GM12873 (cell line): ENCODE results near the gene DDX51.

Experiments
- CTCF ChIP-seq: IDR thresholded peaks from 2 replicates; pipeline ENCODE4 v1.5.1; 2012; ENCODE audit warnings: low read depth, mild to moderate bottlenecking, moderate library complexity, low read length, control low read depth; ENCODE audit not compliant: insufficient read depth; ENCODE audit errors: missing control alignments

Gene DDX51

DNA sequence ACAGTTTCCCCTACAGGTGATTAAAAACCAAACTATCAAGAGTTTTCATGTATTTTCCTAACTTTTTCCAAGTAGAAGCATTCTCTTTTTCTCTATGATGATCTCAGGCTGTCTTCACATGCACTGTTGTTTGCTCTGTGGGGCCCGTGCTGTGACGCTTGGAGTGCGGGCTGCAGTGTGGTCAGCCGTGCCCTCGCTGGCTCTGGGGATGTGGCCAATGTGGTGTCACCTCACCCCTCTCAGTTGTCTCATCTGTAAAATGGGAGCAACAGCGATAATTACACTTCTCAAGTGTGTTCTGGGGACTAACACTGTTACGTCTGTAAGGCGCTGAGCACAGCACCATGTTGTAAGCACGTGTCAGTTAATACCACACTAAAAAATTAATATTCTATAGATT lies 28.6 kb downstream of the DDX51 start:
- no peak for TF ChIP-seq CTCF

- no peak for TF ChIP-seq CTCF
Observed at GRCh38 chr12:132114667-132115066, 29.5 kb downstream of the DDX51 start.

DNA sequence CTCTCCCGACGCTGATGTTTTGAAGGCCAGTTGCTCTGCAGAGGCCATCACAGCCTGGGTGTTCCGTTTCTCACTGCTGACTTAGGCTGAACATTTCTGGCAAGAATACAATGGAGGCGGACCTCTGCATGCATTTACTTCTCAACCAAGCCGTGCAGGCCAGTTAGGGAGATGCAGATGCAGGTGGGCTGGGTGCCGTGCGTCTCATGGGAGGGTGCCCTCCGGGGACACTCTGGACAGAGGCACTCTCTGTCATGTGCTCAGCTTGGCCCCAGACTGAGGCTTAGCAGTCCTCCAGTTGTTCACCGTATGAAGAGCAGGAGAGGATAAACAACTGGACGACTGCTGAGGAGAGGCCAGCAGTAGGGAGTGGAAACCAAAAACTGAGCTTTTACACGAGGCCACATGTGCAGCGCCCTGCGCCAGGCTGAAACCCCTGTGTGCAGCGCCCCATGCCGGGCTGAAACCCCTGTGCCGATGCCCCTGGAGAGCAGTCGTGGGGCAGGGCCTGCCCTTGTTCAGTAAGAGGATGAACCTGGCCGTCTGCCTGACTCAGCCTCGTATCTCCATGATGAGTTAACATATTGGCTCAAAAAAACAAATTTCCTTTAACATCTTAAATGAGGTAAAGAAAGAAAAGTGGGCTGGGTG lies 32.3 kb downstream of the DDX51 start:
- TF ChIP-seq CTCF, result no peak

- no peak for TF ChIP-seq CTCF
Observed at GRCh38 chr12:132110677-132111076, 33.4 kb downstream of the DDX51 start.

GRCh38 chr12:132109741-132110140 lies 34.4 kb downstream of the DDX51 start:
- no peak for TF ChIP-seq CTCF

GRCh38 chr12:132108211-132108832 lies 35.8 kb downstream of the DDX51 start:
- TF ChIP-seq CTCF, result no peak

DNA sequence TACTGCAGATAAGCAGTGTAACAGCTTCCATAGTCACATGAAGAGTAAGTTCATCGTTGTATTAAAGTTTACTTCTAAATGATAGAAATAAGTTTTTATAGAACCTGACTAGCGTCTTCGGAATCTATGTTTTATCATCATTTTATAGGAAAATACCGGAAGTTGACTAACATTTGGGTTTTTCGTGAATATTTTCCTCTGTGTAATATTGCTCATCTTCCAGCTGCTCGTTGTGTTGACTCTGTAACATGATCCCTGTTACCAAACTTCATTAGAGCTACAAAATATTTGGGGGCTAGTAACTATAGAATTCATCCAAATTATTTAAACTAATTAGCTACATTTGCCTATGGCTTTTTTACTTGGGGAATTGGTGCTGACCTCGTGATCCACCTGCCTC lies 37.2 kb downstream of the DDX51 start:
- TF ChIP-seq CTCF, result no peak

DNA sequence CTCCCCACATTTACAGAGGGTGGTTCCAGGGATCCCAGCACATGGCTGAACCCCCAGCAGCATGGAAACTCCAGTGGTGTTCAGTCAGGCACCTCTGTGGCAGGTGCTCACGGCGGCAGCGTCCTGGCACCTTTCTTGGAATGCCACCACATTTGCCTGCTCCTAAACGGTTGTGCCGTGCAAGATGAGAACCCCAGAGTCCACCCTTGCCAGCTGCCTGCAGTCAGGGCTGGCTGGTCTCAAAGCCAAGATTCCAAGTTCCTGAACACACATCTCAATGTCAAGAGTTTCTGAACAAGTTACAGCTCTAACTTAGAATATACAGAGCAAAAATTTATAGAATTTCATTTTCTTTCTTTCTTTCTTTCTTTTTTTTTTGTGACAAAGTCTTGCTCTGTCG lies 38.7 kb downstream of the DDX51 start:
- TF ChIP-seq CTCF, result no peak
